Central memory CD4-positive, alpha-beta T cell (primary cell): ENCODE data around the gene TERB1.
"Not testable (repeated sequence)": the region's sequence is repeated elsewhere in the genome, so short reads cannot be mapped to it uniquely, and the experiment has no call there.

Source experiments
- DNase-seq: peaks from one replicate; pipeline ENCODE4 v3.0.0; 2022

Gene TERB1

GRCh38 chr16:66814734-66815133 lies 13.3 kb upstream of the TERB1 start:
- DNase-seq, result no peak

GRCh38 chr16:66811043-66811442 lies 9.7 kb upstream of the TERB1 start:
- DNase-seq, result no peak

GRCh38 chr16:66810391-66810790 lies 9.0 kb upstream of the TERB1 start:
- DNase-seq, result no peak

GRCh38 chr16:66809765-66810164 lies 8.4 kb upstream of the TERB1 start:
- no peak for DNase-seq

- DNase-seq, result no peak
These were observed 775 bp upstream of the TERB1 start for GRCh38 chr16:66802159-66802558.

GRCh38 chr16:66800856-66801255 lies 528 bp downstream of the TERB1 start:
- no peak for DNase-seq

GRCh38 chr16:66798161-66798560 lies 3.2 kb downstream of the TERB1 start:
- DNase-seq, result no peak

- not testable (repeated sequence) for DNase-seq
These were observed 7.4 kb downstream of the TERB1 start for GRCh38 chr16:66793984-66794383.

- DNase-seq, result no peak
These were observed 11.2 kb downstream of the TERB1 start for GRCh38 chr16:66790130-66790733.

- DNase-seq, result no peak
These were observed 14.0 kb downstream of the TERB1 start for GRCh38 chr16:66787427-66787826.

- no peak for DNase-seq
These were observed 14.8 kb downstream of the TERB1 start for GRCh38 chr16:66786551-66786950.

GRCh38 chr16:66776457-66776856 lies 24.9 kb downstream of the TERB1 start:
- no peak for DNase-seq

GRCh38 chr16:66774981-66775380 lies 26.4 kb downstream of the TERB1 start:
- no peak for DNase-seq

GRCh38 chr16:66758086-66758485 lies 43.3 kb downstream of the TERB1 start:
- no peak for DNase-seq

- DNase-seq, result no peak
These were observed 46.6 kb downstream of the TERB1 start for GRCh38 chr16:66754819-66755218.

- DNase-seq, result no peak
These were observed 47.2 kb downstream of the TERB1 start for GRCh38 chr16:66754211-66754610.

- no peak for DNase-seq
These were observed 48.4 kb downstream of the TERB1 start for GRCh38 chr16:66752958-66753357.

GRCh38 chr16:66752379-66752778 lies 49.0 kb downstream of the TERB1 start:
- no peak for DNase-seq

- DNase-seq, result no peak
These were observed 49.4 kb downstream of the TERB1 start for GRCh38 chr16:66751992-66752322.

- peak; percentile 82 for DNase-seq
These were observed 49.9 kb downstream of the TERB1 start, which contains the start of gene DYNC1LI2 for GRCh38 chr16:66751303-66751991. TSS of gene DYNC1LI2 (minus strand) at chr16:66751609. CDS start at chr16:66751591, 18 bp downstream.

- DNase-seq, result no peak
These were observed 50.4 kb downstream of the TERB1 start for GRCh38 chr16:66751053-66751302.

GRCh38 chr16:66750279-66751052 lies 50.9 kb downstream of the TERB1 start:
- DNase-seq, result no peak

GRCh38 chr16:66746682-66747081 lies 54.7 kb downstream of the TERB1 start:
- DNase-seq, result no peak

- DNase-seq, result no peak
These were observed 55.3 kb downstream of the TERB1 start for GRCh38 chr16:66746048-66746447.
